ENCODE measurements around the gene CRYZ. TPM values are rescaled to one million over a fixed set of nuclear protein-coding genes. Genes with fewer than 3 reads are reported as not detected.
A peak's percentile ranks its signal among the peaks of the same experiment; 100 is the strongest.

The CRYZ gene
- total RNA-seq, 1 donor from 2014 or later: 21.3 TPM

DNA sequence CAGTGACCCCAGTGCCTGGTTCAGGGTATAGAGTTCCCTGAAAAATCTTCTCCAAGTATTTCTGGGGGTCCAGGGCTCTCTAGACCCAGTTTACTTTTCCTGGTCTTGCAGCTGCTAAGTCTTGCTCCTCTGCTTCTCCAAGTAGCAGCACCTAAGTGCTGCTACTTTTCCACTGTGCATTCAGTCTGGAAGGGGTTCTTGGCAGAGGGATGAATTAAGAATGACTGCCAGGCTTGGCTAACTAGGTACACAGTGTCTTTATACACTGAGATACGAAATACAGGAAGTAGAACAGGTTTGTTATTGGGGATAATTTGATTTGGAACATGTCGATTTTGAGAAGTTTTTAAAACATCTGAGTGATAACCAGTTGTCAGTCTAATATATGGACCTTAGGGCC, 35.0 kb downstream of the CRYZ start:
- H3K4me3 Mint-ChIP-seq: no peak overlapping the region
- TF ChIP-seq, protein P1, sequence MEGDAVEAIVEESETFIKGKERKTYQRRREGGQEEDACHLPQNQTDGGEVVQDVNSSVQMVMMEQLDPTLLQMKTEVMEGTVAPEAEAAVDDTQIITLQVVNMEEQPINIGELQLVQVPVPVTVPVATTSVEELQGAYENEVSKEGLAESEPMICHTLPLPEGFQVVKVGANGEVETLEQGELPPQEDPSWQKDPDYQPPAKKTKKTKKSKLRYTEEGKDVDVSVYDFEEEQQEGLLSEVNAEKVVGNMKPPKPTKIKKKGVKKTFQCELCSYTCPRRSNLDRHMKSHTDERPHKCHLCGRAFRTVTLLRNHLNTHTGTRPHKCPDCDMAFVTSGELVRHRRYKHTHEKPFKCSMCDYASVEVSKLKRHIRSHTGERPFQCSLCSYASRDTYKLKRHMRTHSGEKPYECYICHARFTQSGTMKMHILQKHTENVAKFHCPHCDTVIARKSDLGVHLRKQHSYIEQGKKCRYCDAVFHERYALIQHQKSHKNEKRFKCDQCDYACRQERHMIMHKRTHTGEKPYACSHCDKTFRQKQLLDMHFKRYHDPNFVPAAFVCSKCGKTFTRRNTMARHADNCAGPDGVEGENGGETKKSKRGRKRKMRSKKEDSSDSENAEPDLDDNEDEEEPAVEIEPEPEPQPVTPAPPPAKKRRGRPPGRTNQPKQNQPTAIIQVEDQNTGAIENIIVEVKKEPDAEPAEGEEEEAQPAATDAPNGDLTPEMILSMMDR (IDR thresholded peaks at IDR 0.05; ENCODE audit: unreplicated experiment): no peak
- H3K4me1 Mint-ChIP-seq: peaks cover 7% of the 10 kb centered on the region
- H3K36me3 Mint-ChIP-seq: no peaks in the 10 kb centered on the region
- no peak overlapping the region for H3K27ac Mint-ChIP-seq
- H3K27me3 Mint-ChIP-seq (ENCODE audit: low read depth): no peaks in the 10 kb centered on the region
- DNase-seq (ENCODE audit: low spot score in 2 of 2, unreplicated experiment in 2 of 2): no peak
- H3K9me3 Mint-ChIP-seq: no peaks in the 10 kb centered on the region

DNA sequence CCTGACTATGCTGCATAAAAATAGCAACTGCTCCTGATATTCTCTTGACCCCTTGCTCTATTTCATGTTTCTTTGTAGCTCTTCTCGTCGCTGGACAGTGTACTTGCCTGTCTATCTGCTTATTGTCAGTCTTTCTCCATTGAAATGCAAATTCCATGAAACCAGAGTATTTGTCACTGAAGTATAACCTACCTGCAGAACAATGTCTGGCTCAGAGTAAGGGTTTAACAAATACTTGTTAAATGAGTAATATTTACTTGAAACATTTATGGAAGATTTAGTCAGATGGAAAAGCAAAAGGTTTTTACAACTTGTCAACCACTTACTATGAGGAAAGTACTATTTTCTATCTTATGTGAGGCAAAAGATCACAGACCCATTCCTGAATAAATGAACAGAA, 39.4 kb downstream of the CRYZ start:
- peaks cover 7% of the 10 kb centered on the region for H3K4me1 Mint-ChIP-seq
- H3K4me3 Mint-ChIP-seq: no peak overlapping the region
- no peak for DNase-seq (ENCODE audit: low spot score in 2 of 2, unreplicated experiment in 2 of 2)
- H3K27me3 Mint-ChIP-seq (ENCODE audit: low read depth): no peaks in the 10 kb centered on the region
- no peak overlapping the region for H3K27ac Mint-ChIP-seq
- TF ChIP-seq, protein P1 (IDR thresholded peaks at IDR 0.05; ENCODE audit: unreplicated experiment): no peak
- H3K9me3 Mint-ChIP-seq: no peaks in the 10 kb centered on the region
- H3K36me3 Mint-ChIP-seq: no peaks in the 10 kb centered on the region

DNA sequence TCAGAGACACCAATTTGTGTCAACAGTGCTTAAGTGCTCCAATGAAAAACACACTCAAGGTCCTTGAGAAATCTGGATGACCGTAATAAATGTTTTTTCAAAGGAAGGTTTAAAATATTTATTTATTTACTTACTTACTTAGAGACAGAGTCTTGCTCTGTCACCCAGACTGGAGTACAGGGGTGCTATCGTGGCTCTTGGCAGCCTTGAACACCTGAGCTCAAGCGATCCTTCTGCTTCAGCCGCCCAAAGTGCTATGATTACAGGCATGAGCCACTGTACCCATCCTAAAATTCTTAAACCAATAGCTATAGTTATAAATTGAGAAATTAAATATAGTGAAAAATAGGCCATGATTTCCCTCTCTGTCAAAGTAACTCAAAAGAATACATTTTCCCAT, 41.9 kb downstream of the CRYZ start:
- no peak for DNase-seq (ENCODE audit: low spot score in 2 of 2, unreplicated experiment in 2 of 2)
- Mint-ChIP-seq H3K4me1 (no peaks in the 10 kb centered on the region), H3K27ac (no peak overlapping the region), H3K9me3 (no peaks in the 10 kb centered on the region), H3K4me3 (no peak overlapping the region), H3K27me3 (ENCODE audit: low read depth) (no peaks in the 10 kb centered on the region), H3K36me3 (no peaks in the 10 kb centered on the region)
- TF ChIP-seq, protein P1 (IDR thresholded peaks at IDR 0.05; ENCODE audit: unreplicated experiment): no peak

DNA sequence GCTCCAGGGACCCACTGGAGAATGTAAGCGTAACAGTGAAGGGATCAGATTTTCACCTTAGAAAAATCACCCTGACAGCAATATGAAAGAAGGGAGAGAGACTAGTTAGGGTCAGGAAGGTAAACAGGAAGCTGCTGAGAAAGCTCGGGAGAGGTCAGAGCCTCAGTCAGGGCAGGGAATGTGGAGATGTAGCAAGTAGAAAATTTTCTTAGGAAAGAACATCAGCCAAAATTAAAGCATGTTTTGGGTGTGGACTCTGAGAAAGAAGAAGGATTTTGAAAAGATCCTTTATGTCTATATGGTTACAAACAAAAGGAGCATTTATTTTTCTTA, 42.5 kb downstream of the CRYZ start:
- DNase-seq (ENCODE audit: low spot score in 2 of 2, unreplicated experiment in 2 of 2): no peak
- Mint-ChIP-seq H3K4me3 (no peak overlapping the region), H3K4me1 (no peaks in the 10 kb centered on the region), H3K27me3 (ENCODE audit: low read depth) (no peaks in the 10 kb centered on the region), H3K9me3 (no peaks in the 10 kb centered on the region), H3K36me3 (no peaks in the 10 kb centered on the region), H3K27ac (no peak overlapping the region)
- TF ChIP-seq, protein P1 (IDR thresholded peaks at IDR 0.05; ENCODE audit: unreplicated experiment): no peak

DNA sequence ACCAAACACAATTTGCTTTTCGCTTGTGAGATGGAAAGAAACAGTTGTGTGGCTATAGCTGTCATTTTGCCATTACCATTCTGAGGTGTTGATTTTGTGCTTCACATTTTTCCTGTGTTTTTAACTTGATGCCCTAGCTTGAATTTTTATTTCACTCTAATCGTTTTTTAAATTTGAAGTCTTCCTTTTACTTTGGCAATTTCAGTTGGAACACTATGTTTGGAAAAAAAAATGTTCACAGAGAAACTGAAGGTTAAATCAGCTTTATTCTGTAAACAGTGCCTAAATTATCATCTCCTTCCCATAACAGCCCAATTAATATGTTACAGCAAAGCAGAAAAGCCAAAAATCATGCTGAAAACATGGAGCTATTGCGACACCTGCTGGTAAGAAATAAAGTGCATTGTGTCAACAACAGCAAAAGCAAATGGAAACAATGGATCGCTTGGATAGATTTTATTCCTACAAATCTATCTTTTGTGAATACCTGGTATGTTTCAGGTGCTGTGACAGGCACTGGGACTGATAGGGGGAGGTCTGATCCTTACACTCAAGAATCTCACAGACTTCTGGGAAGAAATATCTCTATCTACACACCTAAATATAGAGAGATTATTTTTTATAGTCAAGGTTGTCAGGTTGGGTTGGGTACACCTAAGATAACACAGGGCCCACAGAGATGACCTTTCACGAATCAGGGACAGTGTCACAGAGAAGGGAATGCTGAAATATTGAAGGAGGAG, 43.1 kb downstream of the CRYZ start:
- Mint-ChIP-seq H3K4me1 (no peaks in the 10 kb centered on the region), H3K27me3 (ENCODE audit: low read depth) (no peaks in the 10 kb centered on the region), H3K9me3 (no peaks in the 10 kb centered on the region), H3K36me3 (no peaks in the 10 kb centered on the region), H3K4me3 (no peak overlapping the region), H3K27ac (no peak overlapping the region)
- DNase-seq (ENCODE audit: low spot score in 2 of 2, unreplicated experiment in 2 of 2): peak in 1 of 2 experiments; percentile 57
- TF ChIP-seq, protein P1 (IDR thresholded peaks at IDR 0.05; ENCODE audit: unreplicated experiment): peak; percentile 86
